Endothelial cell of umbilical vein (primary cell): ENCODE results near the gene PAX5. TPM values are rescaled to one million over a fixed set of nuclear protein-coding genes. Genes with fewer than 3 reads are reported as not detected.

Experiments used
- BruUV-seq: library from RNA; stranded (reverse); fragments of 400-500 nt; replicated peaks from 2 replicates; lab custom pipeline; 2021; lab: Mats Ljungman, UMichigan
- CTCF ChIA-PET: fragments of 300-600, 350-600 bp; sonication (Branson Sonifier 250); formaldehyde crosslinking; loops from one replicate; lab custom pipeline; 2021; ENCODE audit warnings: antibody characterized with exemption, inconsistent platforms; lab: Charles Lee
- POLR2A ChIA-PET: fragments of 300-600, 350-600 bp; sonication (Branson Sonifier 250); formaldehyde crosslinking; loops from one replicate; lab custom pipeline; 2021; ENCODE audit warnings: antibody characterized with exemption, inconsistent platforms; lab: Charles Lee
- DNase-seq: peaks from one replicate; pipeline ENCODE4 v3.0.0-alpha.2; 2011; ENCODE audit warnings: low read depth, low spot score
- FAIRE-seq: peaks from 2 replicates; lab custom pipeline; 2011; peaks lifted over from hg19 to GRCh38; lab: Jason Lieb, UNC
- H2AFZ ChIP-seq: 2 replicates; pipeline ENCODE4 v1.6.0; 2012; ENCODE audit warnings: low read depth, low read length, control low read depth, inconsistent platforms
- H3K27ac ChIP-seq: 2 replicates; pipeline ENCODE4 v1.5.1; 2011; ENCODE audit warnings: low read depth, mild to moderate bottlenecking, control low read depth, low read length, moderate library complexity; ENCODE audit not compliant: insufficient read depth
- H3K27me3 ChIP-seq, 2 experiments: 2 replicates each; pipeline versions ENCODE4 v1.6.0 to v1.6.1; 2011; ENCODE audit warnings: low read length in 2 of 2, mixed read lengths in 1 of 2; ENCODE audit not compliant: control insufficient read depth in 2 of 2, insufficient read depth in 2 of 2
- H3K36me3 ChIP-seq, 2 experiments: 2 replicates in 1 of 2; 3 replicates in 1 of 2; pipeline ENCODE4 v1.5.1; 2011; ENCODE audit warnings: low read length in 2 of 2, mild to moderate bottlenecking in 1 of 2, moderate library complexity in 1 of 2; ENCODE audit not compliant: control insufficient read depth in 2 of 2, insufficient read depth in 2 of 2; ENCODE audit errors: extremely low read depth in 1 of 2
- H3K4me1 ChIP-seq: 3 replicates; pipeline ENCODE4 v1.5.1; 2011; ENCODE audit warnings: mild to moderate bottlenecking, low read length; ENCODE audit not compliant: control insufficient read depth, insufficient read depth; ENCODE audit errors: extremely low read depth
- H3K4me2 ChIP-seq: 2 replicates; pipeline ENCODE4 v1.6.1; 2011; ENCODE audit warnings: low read length, control low read depth, mixed read lengths; ENCODE audit not compliant: insufficient read depth
- H3K4me3 ChIP-seq, 3 experiments: fragments of 200-600 bp in 1 of 3; sonication (generic), shearing (Covaris generic) in 1 of 3; replicated peaks in 1 of 3; 2 replicates each; pipeline ENCODE4 v1.5.1; 2011 to 2016; ENCODE audit warnings: control low read depth in 3 of 3, low read length in 3 of 3, mild to moderate bottlenecking in 2 of 3, inconsistent platforms in 1 of 3, low read depth in 1 of 3, moderate library complexity in 1 of 3; ENCODE audit not compliant: insufficient read depth in 1 of 3
- H3K79me2 ChIP-seq: 2 replicates; pipeline ENCODE4 v1.6.0; 2012; ENCODE audit warnings: low read length, inconsistent platforms; ENCODE audit not compliant: control insufficient read depth, insufficient read depth
- H3K9ac ChIP-seq: replicated peaks from 2 replicates; pipeline ENCODE3; 2011; ENCODE audit warnings: low read length, control low read depth; ENCODE audit not compliant: insufficient read depth; ENCODE audit errors: extremely low read depth
- H3K9me1 ChIP-seq: replicated peaks from 3 replicates; pipeline ENCODE4 v1.6.0; 2011; ENCODE audit warnings: mild to moderate bottlenecking, low read length; ENCODE audit not compliant: control insufficient read depth, insufficient read depth; ENCODE audit errors: extremely low read depth
- H3K9me3 ChIP-seq: replicated peaks from 2 replicates; pipeline ENCODE4 v1.5.1; 2012; ENCODE audit warnings: low read length, inconsistent platforms; ENCODE audit not compliant: control insufficient read depth, insufficient read depth
- H4K20me1 ChIP-seq: replicated peaks from 2 replicates; pipeline ENCODE3; 2011; ENCODE audit warnings: mild to moderate bottlenecking, low read length; ENCODE audit not compliant: control insufficient read depth, insufficient read depth; ENCODE audit errors: extremely low read depth
- CTCF ChIP-seq, 2 donors: IDR thresholded peaks; 1 replicate in 1 of 2; 2 replicates in 1 of 2; pipeline ENCODE4 v1.5.1; 2011; ENCODE audit warnings: low read length in 2 of 2, mild to moderate bottlenecking in 2 of 2, moderate library complexity in 2 of 2, control low read depth in 1 of 2, inconsistent platforms in 1 of 2, low read depth in 1 of 2; ENCODE audit not compliant: insufficient read depth in 1 of 2; ENCODE audit errors: extremely low read depth in 1 of 2
- EZH2 ChIP-seq: IDR thresholded peaks from 2 replicates; pipeline ENCODE4 v1.6.1; 2012; ENCODE audit warnings: borderline replicate concordance, low read depth, mild to moderate bottlenecking, moderate library complexity, low read length, inconsistent platforms; ENCODE audit not compliant: severe bottlenecking
- FOS ChIP-seq: IDR thresholded peaks from 2 replicates; pipeline ENCODE4 v1.6.1; 2011; ENCODE audit warnings: mild to moderate bottlenecking, low read length, moderate library complexity, borderline replicate concordance; ENCODE audit not compliant: insufficient read depth
- GATA2 ChIP-seq: IDR thresholded peaks from 2 replicates; pipeline ENCODE4 v1.7.0; 2011; ENCODE audit warnings: low read depth, mild to moderate bottlenecking, moderate library complexity, mixed read lengths, low read length; ENCODE audit not compliant: insufficient read length, insufficient read depth
- JUN ChIP-seq: IDR thresholded peaks from 2 replicates; pipeline ENCODE4 v1.6.1; 2011; ENCODE audit warnings: borderline replicate concordance, low read depth; ENCODE audit not compliant: insufficient read length, insufficient read depth
- MYC ChIP-seq: IDR thresholded peaks from one replicate; pipeline ENCODE4 v1.6.1; 2011; ENCODE audit warnings: mild to moderate bottlenecking, low read depth, low read length
- POLR2A ChIP-seq: IDR thresholded peaks from 2 replicates; pipeline ENCODE4 v1.6.1; 2012; ENCODE audit warnings: low read depth, mild to moderate bottlenecking, control low read depth, low read length
- POLR2AphosphoS5 ChIP-seq: IDR thresholded peaks from 2 replicates; pipeline ENCODE4 v1.6.1; 2012; ENCODE audit warnings: low read depth, mild to moderate bottlenecking, control low read depth, low read length, moderate library complexity; ENCODE audit not compliant: insufficient read depth
- dilution Hi-C: fragments of 300-500 bp; cut with MboI; formaldehyde crosslinking; loops from one replicate; pipeline ENCODE4 v1.15.0; 2019; ENCODE audit warnings: low sequenced_read_pairs; ENCODE audit not compliant: extremely low pct_ligation_motif_present
- intact Hi-C: fragments of 100-400 bp; cut with micrococcal nuclease; formaldehyde crosslinking; loops from one replicate; pipeline ENCODE4 v1.10.0; 2022
- polyA plus RNA-seq, 4 experiments: library from polyadenylated mRNA; depleted of rRNA in 3 of 4; stranded (reverse) in 3 of 4; unstranded in 1 of 4; fragments of >200 nt; gene quantifications; 2 replicates each; pipeline versions ENCODE4 v1.2.1 to v1.2.3, GENCODE V29; 2011 to 2012; ENCODE audit warnings: missing spikeins in 1 of 4
- total RNA-seq: library from RNA; stranded (reverse); gene quantifications from 2 replicates; pipeline ENCODE4 v1.2.3, GENCODE V29; 2021
- TF ChIP-seq, protein P1 (sequence below): IDR thresholded peaks from 2 replicates; pipeline ENCODE4 v1.6.1; 2011; ENCODE audit not compliant: insufficient read depth, insufficient read length

Gene PAX5
- total and polyA plus RNA-seq, 2 donors (not counting 3 experiments of a cell fraction or from before 2014, with no cell fraction given), result not detected

GRCh38 chr9:37040508-37041127 is 6.5 kb upstream of the PAX5 start:
- Histone ChIP-seq H3K9ac (no peak overlapping the region), H3K27me3 (peaks cover 66 to 80% of the 10 kb centered on the region in 2 experiments), H3K27ac (no peak overlapping the region), H3K4me3 (no peak overlapping the region), H3K9me3 (no peaks in the 10 kb centered on the region), H3K4me2 (no peak overlapping the region), H2AFZ (no peak overlapping the region), H3K36me3 (no peaks in the 10 kb centered on the region), H3K79me2 (no peaks in the 10 kb centered on the region), H4K20me1 (no peaks in the 10 kb centered on the region), H3K4me1 (peaks cover 13% of the 10 kb centered on the region), H3K9me1 (no peaks in the 10 kb centered on the region)
- FAIRE-seq (no peak), DNase-seq (no peak)
- ChIA-PET CTCF (no interaction called here), POLR2A (no interaction called here)
- intact Hi-C loops (no loop called here), dilution Hi-C loops (no loop called here)
- BruUV-seq, result no TSS peak
- TF ChIP-seq EZH2 (peak; percentile 61), POLR2AphosphoS5 (no peak)

DNA sequence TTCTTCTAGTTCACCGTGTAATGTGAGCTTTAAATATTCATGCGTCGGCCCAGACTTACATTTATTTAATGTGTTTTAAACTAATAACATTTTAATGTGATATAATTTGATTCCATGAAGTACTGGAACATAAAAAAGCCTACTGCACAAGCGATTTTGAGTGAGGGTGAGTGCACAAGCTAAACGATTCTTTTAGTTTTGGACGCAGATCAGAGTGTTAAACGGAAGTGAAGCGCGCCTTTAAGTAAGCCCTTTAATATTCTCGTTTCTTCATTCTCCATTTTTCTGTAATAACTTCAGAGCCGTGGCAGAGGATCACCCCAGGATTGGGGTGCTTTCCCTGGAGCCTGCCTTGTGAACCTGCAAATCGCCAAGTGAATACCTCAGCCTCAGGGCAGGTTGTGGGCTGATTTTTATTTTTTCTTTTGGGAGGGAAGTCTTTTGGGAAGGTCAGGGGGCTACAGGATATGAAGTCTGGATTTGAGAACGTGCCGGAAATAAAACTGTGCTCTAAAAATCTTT is 4.9 kb upstream of the PAX5 start:
- DNase-seq (no peak), FAIRE-seq (no peak)
- TF ChIP-seq, protein P1, sequence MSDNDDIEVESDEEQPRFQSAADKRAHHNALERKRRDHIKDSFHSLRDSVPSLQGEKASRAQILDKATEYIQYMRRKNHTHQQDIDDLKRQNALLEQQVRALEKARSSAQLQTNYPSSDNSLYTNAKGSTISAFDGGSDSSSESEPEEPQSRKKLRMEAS, result no peak
- no peak for TF ChIP-seq CTCF (IDR thresholded peaks at IDR 0.05; ENCODE audit: extremely low read depth in 1 of 2, insufficient read depth in 1 of 2, low read depth in 1 of 2, low read length in 2 of 2)
- TF ChIP-seq JUN, result no peak
- TF ChIP-seq GATA2, result no peak
- no peak for TF ChIP-seq POLR2A
- TF ChIP-seq MYC, result no peak
- no peak for TF ChIP-seq EZH2
- TF ChIP-seq FOS, result no peak
- TF ChIP-seq POLR2AphosphoS5, result no peak
- no TSS peak for BruUV-seq
- no peaks in the 10 kb centered on the region for H3K79me2 ChIP-seq
- H3K9me3 ChIP-seq, result no peaks in the 10 kb centered on the region
- POLR2A ChIA-PET, result no interaction called here
- CTCF ChIA-PET, result interaction anchor here (1.3 kb wide), 1 partner anchor 43 kb away, joined by 4 read pairs; no protein-coding TSS in a partner anchor
- dilution Hi-C loops (no loop called here), intact Hi-C loops (no loop called here)
- H3K9me1 ChIP-seq, result no peaks in the 10 kb centered on the region
- H2AFZ ChIP-seq, result no peak overlapping the region
- no peak overlapping the region for H3K4me3 ChIP-seq
- H3K27me3 ChIP-seq, result peaks cover 81 to 91% of the 10 kb centered on the region in 2 experiments
- H3K27ac ChIP-seq, result no peak overlapping the region
- no peak overlapping the region for H3K9ac ChIP-seq
- H3K4me2 ChIP-seq, result no peak overlapping the region
- no peaks in the 10 kb centered on the region for H3K36me3 ChIP-seq
- peaks cover 19% of the 10 kb centered on the region for H3K4me1 ChIP-seq
- no peaks in the 10 kb centered on the region for H4K20me1 ChIP-seq
